NCI-H1092 treated with DMSO at 0.1 percent for 48 hours (cell line): ENCODE data around the gene GOSR1.
"Not testable (repeated sequence)": the region's sequence is repeated elsewhere in the genome, so short reads cannot be mapped to it uniquely, and the experiment has no call there.

Source experiments
- DNase-seq: peaks from one replicate; lab custom pipeline; 2025; lab: John Stamatoyannopoulos, UW

The GOSR1 gene

DNA sequence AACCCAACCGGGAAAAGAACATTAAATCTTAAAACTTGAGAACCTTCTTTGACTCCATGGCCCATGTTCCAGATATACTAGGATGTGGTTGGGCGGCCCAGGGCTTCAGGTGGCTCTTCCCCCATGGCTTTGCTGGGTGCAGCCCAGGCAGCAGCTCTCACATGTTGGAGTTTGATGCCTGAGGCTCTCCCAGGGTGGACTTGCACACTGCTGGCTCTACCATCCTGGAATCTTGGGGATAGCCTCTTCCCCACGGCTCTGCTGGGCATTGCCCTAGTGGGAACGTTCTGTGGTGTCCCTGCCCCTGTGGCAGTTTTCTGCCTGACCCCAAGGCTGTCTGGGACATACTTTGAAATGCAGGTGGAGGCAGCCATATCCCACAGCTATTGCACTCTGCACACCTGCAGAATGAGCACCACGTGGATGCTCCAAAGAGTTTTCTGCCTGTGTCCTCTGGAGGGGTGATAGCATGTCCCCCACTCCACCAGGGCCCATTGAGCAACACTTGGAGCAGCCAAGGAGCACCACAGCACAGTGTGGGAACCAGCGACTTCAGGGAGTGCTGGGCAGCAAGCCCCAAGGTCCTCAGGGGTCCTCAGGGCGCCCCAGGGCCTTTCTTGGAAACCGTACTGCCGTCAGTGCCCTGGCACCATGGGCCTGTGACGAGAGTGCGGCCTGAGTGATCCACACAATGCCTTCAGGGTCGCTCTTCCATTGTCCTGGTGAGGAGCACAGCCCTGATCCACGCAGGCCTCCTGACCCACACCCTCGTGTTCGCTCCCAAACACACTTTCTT, 70.8 kb downstream of the GOSR1 start:
- DNase-seq, result no peak

DNA sequence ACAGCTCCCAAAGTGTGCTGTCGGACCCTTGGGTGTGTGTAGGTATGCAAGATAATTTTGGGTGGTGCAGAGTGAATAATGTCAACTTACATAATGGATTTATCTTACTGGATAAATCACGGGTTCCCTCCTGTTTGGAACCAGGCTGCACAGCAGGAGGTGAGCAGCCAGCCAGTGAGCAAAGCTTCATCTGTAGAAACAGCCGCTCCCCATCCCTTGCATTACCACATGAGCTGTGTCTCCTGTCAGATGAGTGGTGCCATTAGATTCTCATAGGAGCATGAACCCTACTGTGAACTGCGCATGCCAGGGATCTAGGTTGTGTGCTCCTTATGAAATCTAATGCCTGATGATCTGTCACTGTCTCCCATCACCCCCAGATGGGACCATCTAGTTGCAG, 72.0 kb downstream of the GOSR1 start:
- DNase-seq, result not testable (repeated sequence)

DNA sequence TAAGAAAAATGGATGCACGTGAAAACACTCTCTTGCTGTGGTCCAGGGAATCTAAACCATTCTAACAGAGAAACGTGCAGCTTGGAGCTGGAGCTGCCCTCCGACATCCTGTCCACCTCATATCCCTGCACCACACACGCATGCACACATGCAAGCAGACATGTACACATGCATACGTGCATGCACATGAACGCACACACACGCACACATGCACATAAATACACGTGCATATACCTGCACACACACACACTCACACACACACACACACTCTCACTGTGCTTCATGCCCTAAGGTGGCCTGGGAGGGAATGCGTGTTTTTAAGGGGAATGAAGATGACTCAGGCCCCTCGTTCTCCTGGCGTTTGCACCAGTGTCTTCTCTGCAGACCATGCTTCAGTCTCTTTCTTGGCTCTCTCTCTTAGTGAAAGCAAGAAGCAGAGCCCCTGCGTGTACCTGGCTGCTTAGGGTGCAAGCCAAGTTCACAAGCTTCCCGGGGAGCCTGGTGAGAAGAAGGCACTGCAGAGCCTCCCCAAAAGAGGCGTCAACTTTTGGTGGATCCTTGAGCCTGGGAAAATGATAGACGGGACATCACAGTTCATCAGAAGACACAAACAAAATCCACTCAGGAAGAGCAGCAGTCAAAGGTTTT, 72.8 kb downstream of the GOSR1 start:
- DNase-seq, result no peak

DNA sequence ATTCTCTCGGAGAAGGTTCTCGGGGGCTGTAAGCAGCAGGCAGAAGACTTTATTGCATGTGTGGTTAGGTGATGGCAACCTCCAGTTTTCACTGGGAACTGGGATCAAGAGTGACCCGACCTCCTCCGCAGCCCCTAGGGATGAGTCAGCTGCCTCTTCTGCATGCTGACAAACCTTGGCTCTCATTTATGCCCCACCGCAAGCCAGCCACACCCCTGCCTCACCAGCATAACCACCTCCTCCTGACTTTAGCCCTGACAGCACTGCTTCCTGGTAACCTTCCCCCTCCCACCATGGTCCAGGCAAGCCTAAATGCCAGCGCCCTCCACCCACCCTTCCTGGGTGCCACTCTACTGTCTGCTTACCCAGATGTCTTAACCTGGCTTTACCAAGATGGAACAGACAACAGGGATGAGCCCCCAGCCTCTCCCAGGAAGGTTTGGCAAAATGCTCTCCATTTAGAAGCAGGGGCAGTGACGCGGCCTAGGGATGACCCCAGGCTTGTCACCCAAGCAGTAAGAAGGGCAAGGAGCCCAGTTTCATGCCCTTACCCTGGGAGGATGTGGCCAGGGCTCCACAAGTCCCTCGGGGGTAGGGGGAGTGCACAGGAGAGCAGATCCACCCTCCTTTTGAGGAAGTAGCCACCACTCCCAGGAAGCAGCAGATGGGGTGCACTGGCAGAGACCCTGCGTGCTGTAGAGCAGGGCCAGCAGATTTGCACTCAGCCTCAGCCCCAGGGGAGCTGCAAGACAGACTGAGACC, 73.5 kb downstream of the GOSR1 start:
- DNase-seq, result no peak

DNA sequence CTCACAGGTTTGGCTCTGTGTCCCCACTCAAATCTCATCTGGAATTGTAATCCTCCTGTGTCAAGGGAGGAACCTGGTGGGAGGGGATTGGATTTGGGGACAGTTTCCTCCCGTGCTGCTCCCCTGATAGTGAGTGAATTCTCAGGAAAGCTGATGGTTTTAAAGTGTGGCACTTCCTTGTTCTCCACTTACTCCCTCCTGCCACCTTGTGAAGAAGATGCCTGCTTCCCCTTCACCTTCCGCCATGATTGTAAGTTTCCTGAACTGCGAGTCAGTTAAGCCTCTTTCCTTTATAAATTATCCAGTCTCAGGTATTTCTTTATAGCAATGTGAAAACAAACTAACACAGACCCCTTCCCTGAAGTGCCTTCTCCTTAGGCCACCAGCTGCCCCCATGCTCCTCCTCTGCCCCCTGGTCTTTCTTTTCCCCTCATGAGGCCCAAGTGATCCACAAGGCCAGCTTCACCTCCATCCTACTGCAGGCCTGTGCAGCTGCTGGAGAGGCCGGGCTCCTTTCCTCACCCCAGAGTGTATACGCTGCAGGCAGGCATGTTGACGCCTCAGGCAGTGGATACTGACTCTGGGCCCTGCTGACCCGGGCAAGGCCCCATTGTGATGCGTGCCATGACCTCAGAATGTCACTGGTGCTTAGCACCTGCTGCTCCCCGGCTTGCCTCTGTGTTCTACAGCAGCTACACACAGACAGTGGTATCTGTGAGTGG, 74.2 kb downstream of the GOSR1 start:
- DNase-seq, result not testable (repeated sequence)

DNA sequence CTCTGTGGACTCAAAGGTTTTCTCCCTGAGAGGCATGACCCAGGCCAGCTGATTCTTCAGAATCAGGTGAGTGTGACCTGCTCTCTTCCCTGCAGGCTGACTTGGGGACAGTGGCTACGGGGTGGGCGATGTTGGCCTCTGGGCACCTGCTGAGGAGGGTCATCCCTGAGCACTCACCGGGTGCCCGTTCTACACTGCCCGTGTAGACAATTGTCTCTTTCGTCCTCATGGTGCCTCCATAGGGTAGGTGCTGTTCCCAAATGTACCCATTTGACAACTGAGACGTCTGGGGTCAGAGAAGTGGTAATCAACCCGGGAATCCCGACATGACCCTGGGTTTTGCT, 74.8 kb downstream of the GOSR1 start:
- no peak for DNase-seq

DNA sequence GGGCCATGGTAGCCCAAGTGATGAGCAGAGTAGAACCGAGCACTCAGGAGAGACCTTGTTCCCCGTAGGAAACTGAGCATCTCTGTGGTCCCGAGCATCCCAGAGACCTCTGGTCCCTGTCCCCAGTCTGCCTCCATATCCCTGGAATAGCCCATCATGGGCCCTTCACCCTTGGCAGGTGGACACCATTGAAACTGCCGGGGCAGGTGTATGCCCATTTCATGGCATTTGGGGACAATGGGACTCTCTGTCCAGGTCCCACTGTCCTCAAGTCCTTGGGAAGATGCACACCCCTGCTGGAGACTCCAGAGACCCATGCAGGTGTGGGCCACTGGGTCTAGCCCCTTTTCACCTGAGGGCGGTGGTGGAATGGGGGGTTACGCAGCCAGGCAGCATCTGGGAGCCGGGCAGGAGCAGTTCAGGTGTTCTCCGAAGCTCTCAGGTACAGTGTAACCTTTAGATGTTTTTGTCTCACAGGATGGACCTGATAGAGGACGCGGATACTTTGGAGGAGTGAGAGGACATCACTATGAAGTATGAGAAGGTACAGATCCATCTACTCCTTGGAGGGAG, 75.9 kb downstream of the GOSR1 start:
- DNase-seq, result no peak

DNA sequence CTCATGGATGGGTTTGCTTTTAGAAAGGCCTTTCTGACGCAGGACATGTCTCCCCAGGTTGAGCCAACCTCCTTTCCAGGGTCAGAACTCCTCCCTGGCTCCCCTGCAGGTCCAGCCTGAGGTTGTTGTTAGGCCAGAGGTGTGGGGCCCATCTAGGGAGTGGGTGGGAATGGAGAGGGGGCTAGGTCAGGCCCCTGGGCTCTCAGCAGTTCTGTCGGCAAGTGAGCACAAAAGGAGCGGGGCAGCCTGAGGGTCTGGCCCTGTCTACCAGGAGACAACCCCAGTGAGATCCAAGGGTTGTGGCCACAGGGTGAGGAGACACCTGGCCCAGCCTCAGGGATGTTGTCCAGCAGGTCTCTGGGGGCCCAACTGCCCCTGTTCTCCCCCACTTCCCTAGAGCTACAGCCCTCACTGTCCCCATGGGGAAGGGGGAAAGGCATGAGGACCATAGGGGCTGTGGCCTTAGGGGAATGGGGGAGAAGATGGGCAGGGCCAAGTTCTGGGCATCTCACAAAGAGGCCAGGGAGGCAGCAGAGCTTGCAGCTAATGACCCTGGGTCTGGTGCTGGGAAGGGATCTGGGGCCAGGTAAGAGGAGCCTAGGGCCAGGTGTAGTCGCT, 76.7 kb downstream of the GOSR1 start:
- not testable (repeated sequence) for DNase-seq

DNA sequence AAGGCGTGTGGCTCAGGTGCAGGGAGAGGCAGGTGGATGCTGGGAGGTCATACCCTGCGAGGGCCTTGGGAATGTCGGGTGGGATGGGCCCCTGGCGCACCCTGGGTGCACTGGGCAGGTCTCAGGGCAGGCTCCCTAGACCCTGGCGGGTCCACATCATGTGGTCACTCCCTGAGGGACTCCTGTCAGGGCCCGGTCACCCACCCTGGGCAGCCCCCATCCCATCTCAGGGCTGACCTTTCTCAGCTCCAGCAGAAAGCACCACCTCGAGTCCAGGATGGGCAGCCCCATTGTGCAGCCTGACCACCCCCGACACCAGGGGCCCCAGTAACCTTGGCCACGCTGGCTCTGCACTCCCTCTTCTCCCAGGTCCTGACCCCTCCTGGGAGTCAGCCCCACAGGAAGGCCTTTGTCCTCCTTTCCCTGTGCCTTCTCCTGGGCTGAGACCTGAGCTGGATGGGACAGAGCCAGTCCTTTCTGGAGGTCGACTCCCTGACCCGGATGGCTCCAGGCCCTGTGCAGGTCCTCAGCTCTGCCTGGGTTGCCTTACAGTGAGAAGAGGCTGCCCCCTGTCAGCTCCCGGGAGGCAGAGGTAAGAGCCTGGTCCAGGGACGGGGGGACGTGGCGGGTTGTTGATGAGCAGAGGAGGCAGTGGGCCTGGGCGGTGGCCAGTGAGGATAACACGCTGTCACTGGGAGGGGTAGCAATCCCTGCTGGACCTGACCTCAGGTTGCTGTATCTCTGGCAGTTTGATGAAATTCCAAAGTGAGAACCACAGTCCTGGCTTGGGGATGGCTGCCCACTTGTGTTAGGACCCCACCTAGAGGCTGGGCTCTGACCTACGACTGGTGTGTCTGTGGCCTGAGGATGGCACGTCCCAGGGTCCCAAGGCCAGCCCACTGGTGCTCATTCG, 77.9 kb downstream of the GOSR1 start:
- no peak for DNase-seq

DNA sequence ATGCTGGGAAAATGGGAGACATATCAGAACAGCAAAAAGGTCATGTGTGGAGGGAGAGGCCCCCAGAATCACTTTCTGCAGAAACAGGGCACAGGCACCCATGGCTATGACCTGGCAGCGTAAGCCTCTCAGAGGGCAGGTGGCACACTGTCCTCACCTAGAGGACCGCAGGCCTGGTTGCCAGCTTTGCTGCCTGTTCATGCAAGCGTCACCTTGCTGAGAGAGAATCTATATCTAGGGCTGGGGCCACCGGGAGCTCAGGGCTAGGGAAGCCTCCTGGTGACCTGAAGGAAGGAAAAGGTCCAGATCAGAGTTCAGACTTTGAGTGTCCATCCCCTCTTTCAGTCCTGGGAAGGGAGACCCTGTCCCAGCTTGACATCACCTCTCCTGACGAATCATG, 78.7 kb downstream of the GOSR1 start:
- no peak for DNase-seq

DNA sequence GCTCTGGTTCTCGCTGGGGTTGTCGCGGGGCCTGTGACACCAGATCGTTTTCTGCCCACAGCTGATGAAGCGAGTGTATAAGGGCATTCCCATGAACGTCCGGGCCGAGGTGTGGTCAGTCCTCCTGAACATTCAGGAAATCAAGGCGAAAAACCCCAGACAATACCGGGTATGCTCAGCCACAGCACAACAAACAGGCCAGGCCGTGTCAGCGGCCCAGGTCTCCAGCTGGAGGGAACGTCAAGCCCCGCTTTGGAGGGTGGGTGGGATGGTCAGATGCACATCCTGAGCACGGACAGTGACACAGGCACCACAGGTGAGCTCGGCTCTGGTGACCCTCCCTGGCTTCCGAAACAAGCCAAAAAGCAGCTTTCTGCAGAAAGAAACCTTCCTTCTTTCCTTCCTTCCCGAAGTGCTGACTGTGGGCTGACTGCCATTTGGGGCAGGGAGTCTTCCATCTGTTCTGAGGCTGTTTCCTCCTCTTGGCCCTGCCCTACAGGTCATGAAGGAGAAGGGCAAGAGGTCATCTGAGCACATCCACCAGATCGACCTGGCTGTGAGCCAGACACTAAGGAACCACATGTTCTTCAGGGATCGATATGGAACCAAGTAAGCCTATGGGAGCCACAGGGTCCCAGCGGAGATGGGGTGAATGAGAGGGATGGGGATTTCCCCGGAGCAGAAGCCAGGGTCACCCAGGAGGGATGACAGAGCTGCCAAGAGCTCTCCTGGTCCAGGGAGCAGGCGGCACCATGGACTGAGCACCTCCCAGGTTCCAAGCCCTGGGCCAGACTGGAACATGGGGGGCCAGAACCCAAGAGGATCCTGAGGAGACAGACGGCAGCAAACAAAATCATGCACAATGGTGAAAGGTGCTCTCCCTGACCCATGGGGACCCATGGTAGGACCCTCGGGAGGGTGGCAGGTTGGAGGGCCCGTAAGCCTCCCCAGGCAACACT, 79.4 kb downstream of the GOSR1 start:
- DNase-seq, result no peak

DNA sequence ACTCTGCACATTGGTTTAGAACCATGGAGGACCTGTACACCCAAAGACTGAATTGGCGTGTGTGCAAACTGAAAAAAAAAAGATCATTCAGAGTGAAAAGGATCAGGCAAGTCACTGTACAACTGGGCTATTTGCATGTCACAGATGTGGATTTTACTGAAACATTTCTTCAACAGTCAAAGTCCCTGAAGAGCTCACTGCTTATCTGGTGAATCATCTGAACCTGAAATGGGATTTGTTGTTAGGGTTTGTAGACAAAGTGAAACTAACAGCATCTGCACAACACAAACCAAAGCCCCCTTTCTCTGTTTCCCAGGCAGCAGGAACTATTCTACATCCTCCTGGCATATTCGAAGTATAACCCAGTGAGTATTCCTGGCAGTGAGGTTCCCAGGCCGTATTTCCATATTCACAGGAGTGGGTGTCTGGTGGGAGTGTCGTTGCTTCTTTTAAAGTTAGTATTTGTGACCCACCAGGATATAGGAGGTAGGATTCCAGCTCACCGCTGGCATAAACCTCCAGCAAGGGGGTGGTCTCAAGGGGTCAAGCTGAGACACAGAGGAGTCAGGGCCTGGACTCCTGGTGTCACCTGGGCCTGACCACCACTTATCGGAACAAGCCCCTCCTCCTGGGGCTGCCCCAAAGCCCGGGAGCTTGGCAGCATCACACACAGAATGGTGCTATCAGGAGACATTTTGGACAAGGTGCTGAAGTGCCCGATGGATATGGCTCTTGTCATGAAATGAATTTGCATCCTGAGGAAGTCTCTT, 80.9 kb downstream of the GOSR1 start:
- no peak for DNase-seq

DNA sequence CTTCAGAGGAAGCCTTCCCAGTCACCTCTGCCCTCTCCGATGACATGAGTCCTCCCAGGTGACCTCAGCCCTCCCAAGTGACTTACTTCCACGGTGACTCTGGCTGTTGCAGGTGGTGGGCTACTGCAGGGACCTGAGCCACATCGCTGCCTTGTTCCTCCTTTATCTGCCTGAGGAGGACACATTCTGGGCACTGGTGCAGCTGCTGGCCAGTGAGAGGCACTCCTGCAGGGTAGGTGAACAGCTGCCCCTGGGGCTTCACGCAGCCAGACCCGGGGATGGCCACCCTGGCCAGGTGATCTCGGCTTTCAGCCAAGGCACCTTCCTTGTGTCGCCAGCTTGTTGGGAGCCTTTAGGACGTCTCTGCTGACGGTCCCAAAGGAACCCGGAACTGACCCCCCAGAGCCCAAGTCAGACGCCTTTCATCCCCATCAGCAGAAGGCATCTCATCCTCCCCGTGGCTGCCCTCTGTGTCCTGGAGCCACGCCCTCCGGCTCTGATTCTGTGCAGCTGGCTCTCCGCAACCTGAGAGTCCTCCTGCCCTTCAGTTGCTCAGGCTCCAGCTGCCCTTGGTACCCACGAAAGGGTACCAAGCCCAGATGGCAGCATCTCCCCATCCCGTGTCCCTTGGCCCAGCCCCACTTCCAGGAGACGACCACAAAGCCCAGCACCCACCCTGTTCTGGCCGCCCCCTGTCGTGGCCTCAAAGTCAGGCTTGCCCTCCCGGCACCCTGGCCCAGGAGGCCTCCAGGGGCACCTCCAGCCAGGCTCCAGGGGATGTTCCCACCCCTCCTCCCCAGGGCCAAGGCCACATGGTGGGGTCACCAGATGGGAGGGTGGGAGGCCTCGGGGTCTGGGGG, 81.7 kb downstream of the GOSR1 start:
- DNase-seq, result no peak

DNA sequence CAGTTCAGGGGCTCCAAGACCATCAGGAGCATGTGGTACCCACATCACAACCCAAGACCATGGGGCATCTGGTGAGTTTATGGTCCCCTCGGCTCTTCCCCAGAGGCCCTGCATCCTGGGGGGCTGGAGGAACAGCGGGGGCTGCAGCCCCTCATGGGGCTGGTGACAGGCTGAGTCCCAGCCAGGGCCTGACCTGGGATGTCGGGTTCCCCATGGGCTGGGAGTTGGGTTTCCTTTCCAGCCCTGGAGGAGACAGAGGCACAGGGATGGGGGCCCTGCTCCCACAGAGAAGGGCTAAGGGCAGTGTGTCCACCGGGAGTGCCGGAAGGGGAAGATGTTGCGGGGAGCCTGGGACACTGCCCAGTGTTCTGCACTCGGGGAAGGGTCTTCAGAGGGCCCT, 82.4 kb downstream of the GOSR1 start:
- no peak for DNase-seq

DNA sequence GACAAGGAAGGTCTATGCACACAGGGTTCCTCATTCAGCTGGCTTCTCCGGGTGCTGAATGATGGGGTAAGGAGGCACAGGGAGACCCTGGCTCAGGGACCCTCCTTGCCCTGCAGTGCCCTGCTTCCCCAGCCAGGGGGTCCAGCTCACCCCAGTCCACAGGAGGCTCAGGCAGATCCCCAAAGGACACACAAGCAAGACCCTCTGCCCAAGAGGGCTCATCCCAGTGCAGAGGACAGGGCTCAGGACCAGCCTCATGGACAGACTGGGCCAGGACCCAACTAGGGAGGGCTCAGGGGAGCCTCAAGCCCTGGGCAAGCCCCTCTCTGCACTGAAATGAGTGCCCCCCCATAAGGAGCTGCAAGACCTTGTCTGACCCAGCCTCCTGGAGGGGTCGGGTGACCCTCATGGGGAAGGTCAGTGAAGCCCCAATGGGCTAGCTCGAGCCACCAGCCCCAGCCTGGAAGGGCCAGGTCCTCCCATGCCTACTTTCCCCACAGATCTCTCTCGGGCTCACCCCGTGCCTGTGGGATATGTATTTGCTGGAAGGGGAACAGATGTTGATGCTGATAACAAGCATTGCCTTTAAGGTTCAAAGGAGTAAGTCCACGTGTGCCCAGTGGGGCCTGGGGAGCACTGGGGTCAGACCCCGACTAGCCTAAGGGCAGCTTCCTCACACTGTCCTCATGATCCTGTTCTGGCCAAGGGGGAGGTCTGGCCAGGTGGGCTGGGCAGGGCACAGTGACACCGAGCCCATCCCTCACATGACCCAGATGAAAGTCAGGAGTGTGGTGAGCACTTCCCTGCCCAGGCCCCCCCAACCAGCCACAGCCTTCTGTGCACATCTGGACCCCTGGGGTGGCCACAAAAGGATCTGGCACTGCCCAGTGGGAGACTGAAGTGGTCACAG, 83.2 kb downstream of the GOSR1 start:
- not testable (repeated sequence) for DNase-seq

DNA sequence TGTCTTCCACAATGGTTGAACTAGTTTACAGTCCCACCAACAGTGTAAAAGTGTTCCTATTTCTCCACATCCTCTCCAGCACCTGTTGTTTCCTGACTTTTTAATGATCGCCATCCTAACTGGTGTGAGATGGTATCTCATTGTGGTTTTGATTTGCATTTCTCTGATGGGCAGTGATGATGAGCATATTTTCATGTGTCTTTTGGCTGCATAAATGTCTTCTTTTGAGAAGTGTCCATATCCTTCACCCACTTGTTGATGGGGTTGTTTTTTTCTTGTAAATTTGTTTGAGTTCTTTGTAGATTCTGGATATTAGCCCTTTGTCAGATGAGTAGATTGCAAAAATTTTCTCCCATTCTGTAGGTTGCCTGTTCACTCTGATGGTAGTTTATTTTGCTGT, 84.6 kb downstream of the GOSR1 start:
- DNase-seq, result not testable (repeated sequence)
